Endothelial cell of umbilical vein (primary cell): ENCODE measurements around the gene NEXN. TPM values are rescaled to one million over a fixed set of nuclear protein-coding genes. Genes with fewer than 3 reads are reported as not detected.

Experiments
- BruUV-seq: library from RNA; stranded (reverse); fragments of 400-500 nt; replicated peaks from 2 replicates; lab custom pipeline; 2021; lab: Mats Ljungman, UMichigan
- CTCF ChIA-PET: fragments of 300-600, 350-600 bp; sonication (Branson Sonifier 250); formaldehyde crosslinking; loops from one replicate; lab custom pipeline; 2021; ENCODE audit warnings: antibody characterized with exemption, inconsistent platforms; lab: Charles Lee
- POLR2A ChIA-PET: fragments of 300-600, 350-600 bp; sonication (Branson Sonifier 250); formaldehyde crosslinking; loops from one replicate; lab custom pipeline; 2021; ENCODE audit warnings: antibody characterized with exemption, inconsistent platforms; lab: Charles Lee
- DNase-seq: peaks from one replicate; pipeline ENCODE4 v3.0.0-alpha.2; 2011; ENCODE audit warnings: low read depth, low spot score
- FAIRE-seq: peaks from 2 replicates; lab custom pipeline; 2011; peaks lifted over from hg19 to GRCh38; lab: Jason Lieb, UNC
- H2AFZ ChIP-seq: 2 replicates; pipeline ENCODE4 v1.6.0; 2012; ENCODE audit warnings: low read depth, low read length, control low read depth, inconsistent platforms
- H3K27ac ChIP-seq: 2 replicates; pipeline ENCODE4 v1.5.1; 2011; ENCODE audit warnings: low read depth, mild to moderate bottlenecking, control low read depth, low read length, moderate library complexity; ENCODE audit not compliant: insufficient read depth
- H3K27me3 ChIP-seq, 2 experiments: 2 replicates each; pipeline versions ENCODE4 v1.6.0 to v1.6.1; 2011; ENCODE audit warnings: low read length in 2 of 2, mixed read lengths in 1 of 2; ENCODE audit not compliant: control insufficient read depth in 2 of 2, insufficient read depth in 2 of 2
- H3K36me3 ChIP-seq, 2 experiments: 2 replicates in 1 of 2; 3 replicates in 1 of 2; pipeline ENCODE4 v1.5.1; 2011; ENCODE audit warnings: low read length in 2 of 2, mild to moderate bottlenecking in 1 of 2, moderate library complexity in 1 of 2; ENCODE audit not compliant: control insufficient read depth in 2 of 2, insufficient read depth in 2 of 2; ENCODE audit errors: extremely low read depth in 1 of 2
- H3K4me1 ChIP-seq: 3 replicates; pipeline ENCODE4 v1.5.1; 2011; ENCODE audit warnings: mild to moderate bottlenecking, low read length; ENCODE audit not compliant: control insufficient read depth, insufficient read depth; ENCODE audit errors: extremely low read depth
- H3K4me2 ChIP-seq: 2 replicates; pipeline ENCODE4 v1.6.1; 2011; ENCODE audit warnings: low read length, control low read depth, mixed read lengths; ENCODE audit not compliant: insufficient read depth
- H3K4me3 ChIP-seq, 3 experiments: fragments of 200-600 bp in 1 of 3; sonication (generic), shearing (Covaris generic) in 1 of 3; replicated peaks in 1 of 3; 2 replicates each; pipeline ENCODE4 v1.5.1; 2011 to 2016; ENCODE audit warnings: control low read depth in 3 of 3, low read length in 3 of 3, mild to moderate bottlenecking in 2 of 3, inconsistent platforms in 1 of 3, low read depth in 1 of 3, moderate library complexity in 1 of 3; ENCODE audit not compliant: insufficient read depth in 1 of 3
- H3K79me2 ChIP-seq: 2 replicates; pipeline ENCODE4 v1.6.0; 2012; ENCODE audit warnings: low read length, inconsistent platforms; ENCODE audit not compliant: control insufficient read depth, insufficient read depth
- H3K9ac ChIP-seq: replicated peaks from 2 replicates; pipeline ENCODE3; 2011; ENCODE audit warnings: low read length, control low read depth; ENCODE audit not compliant: insufficient read depth; ENCODE audit errors: extremely low read depth
- H3K9me1 ChIP-seq: replicated peaks from 3 replicates; pipeline ENCODE4 v1.6.0; 2011; ENCODE audit warnings: mild to moderate bottlenecking, low read length; ENCODE audit not compliant: control insufficient read depth, insufficient read depth; ENCODE audit errors: extremely low read depth
- H3K9me3 ChIP-seq: replicated peaks from 2 replicates; pipeline ENCODE4 v1.5.1; 2012; ENCODE audit warnings: low read length, inconsistent platforms; ENCODE audit not compliant: control insufficient read depth, insufficient read depth
- H4K20me1 ChIP-seq: replicated peaks from 2 replicates; pipeline ENCODE3; 2011; ENCODE audit warnings: mild to moderate bottlenecking, low read length; ENCODE audit not compliant: control insufficient read depth, insufficient read depth; ENCODE audit errors: extremely low read depth
- CTCF ChIP-seq, 2 donors: IDR thresholded peaks; 1 replicate in 1 of 2; 2 replicates in 1 of 2; pipeline ENCODE4 v1.5.1; 2011; ENCODE audit warnings: low read length in 2 of 2, mild to moderate bottlenecking in 2 of 2, moderate library complexity in 2 of 2, control low read depth in 1 of 2, inconsistent platforms in 1 of 2, low read depth in 1 of 2; ENCODE audit not compliant: insufficient read depth in 1 of 2; ENCODE audit errors: extremely low read depth in 1 of 2
- EZH2 ChIP-seq: IDR thresholded peaks from 2 replicates; pipeline ENCODE4 v1.6.1; 2012; ENCODE audit warnings: borderline replicate concordance, low read depth, mild to moderate bottlenecking, moderate library complexity, low read length, inconsistent platforms; ENCODE audit not compliant: severe bottlenecking
- FOS ChIP-seq: IDR thresholded peaks from 2 replicates; pipeline ENCODE4 v1.6.1; 2011; ENCODE audit warnings: mild to moderate bottlenecking, low read length, moderate library complexity, borderline replicate concordance; ENCODE audit not compliant: insufficient read depth
- GATA2 ChIP-seq: IDR thresholded peaks from 2 replicates; pipeline ENCODE4 v1.7.0; 2011; ENCODE audit warnings: low read depth, mild to moderate bottlenecking, moderate library complexity, mixed read lengths, low read length; ENCODE audit not compliant: insufficient read length, insufficient read depth
- JUN ChIP-seq: IDR thresholded peaks from 2 replicates; pipeline ENCODE4 v1.6.1; 2011; ENCODE audit warnings: borderline replicate concordance, low read depth; ENCODE audit not compliant: insufficient read length, insufficient read depth
- MAX ChIP-seq: IDR thresholded peaks from 2 replicates; pipeline ENCODE4 v1.6.1; 2011; ENCODE audit not compliant: insufficient read depth, insufficient read length
- MYC ChIP-seq: IDR thresholded peaks from one replicate; pipeline ENCODE4 v1.6.1; 2011; ENCODE audit warnings: mild to moderate bottlenecking, low read depth, low read length
- POLR2A ChIP-seq: IDR thresholded peaks from 2 replicates; pipeline ENCODE4 v1.6.1; 2012; ENCODE audit warnings: low read depth, mild to moderate bottlenecking, control low read depth, low read length
- POLR2AphosphoS5 ChIP-seq: IDR thresholded peaks from 2 replicates; pipeline ENCODE4 v1.6.1; 2012; ENCODE audit warnings: low read depth, mild to moderate bottlenecking, control low read depth, low read length, moderate library complexity; ENCODE audit not compliant: insufficient read depth
- dilution Hi-C: fragments of 300-500 bp; cut with MboI; formaldehyde crosslinking; loops from one replicate; pipeline ENCODE4 v1.15.0; 2019; ENCODE audit warnings: low sequenced_read_pairs; ENCODE audit not compliant: extremely low pct_ligation_motif_present
- intact Hi-C: fragments of 100-400 bp; cut with micrococcal nuclease; formaldehyde crosslinking; loops from one replicate; pipeline ENCODE4 v1.10.0; 2022
- polyA plus RNA-seq, 4 experiments: library from polyadenylated mRNA; depleted of rRNA in 3 of 4; stranded (reverse) in 3 of 4; unstranded in 1 of 4; fragments of >200 nt; gene quantifications; 2 replicates each; pipeline versions ENCODE4 v1.2.1 to v1.2.3, GENCODE V29; 2011 to 2012; ENCODE audit warnings: missing spikeins in 1 of 4
- total RNA-seq: library from RNA; stranded (reverse); gene quantifications from 2 replicates; pipeline ENCODE4 v1.2.3, GENCODE V29; 2021

The NEXN gene
- total and polyA plus RNA-seq, 2 donors (not counting 3 experiments of a cell fraction or from before 2014, with no cell fraction given), result 1.0 to 11.7 TPM

DNA sequence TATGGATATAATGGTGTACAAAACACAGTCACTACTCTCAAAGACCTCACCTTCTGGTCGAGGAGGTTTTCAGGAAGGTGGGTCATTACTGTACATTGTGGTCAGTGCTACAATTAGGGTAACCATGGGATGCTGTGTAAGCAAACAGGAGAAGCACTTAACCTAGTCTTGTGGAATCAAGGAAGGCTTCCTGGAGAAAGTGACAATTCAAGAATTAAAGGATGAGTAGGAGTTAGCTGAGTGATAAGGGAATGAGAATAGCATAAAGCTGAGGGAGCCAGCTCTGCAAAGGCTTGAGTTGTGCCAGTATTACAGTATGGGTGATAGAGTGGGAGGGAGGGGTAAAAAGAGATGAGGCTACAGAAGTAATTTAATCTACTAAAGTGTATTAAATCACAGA lies 17.2 kb downstream of the NEXN start:
- intact Hi-C loops, result loop anchor here (10.0 kb wide), 1 partner anchor 371 kb away; no protein-coding TSS in a partner anchor

More for the DNA sequence above, 17.2 kb downstream of the NEXN start:
- Histone ChIP-seq H3K9ac (no peak overlapping the region), H3K9me1 (no peaks in the 10 kb centered on the region), H3K4me2 (no peak overlapping the region), H3K36me3 (no peaks in the 10 kb centered on the region), H3K4me3 (no peak overlapping the region), H3K27ac (no peak overlapping the region), H3K9me3 (no peaks in the 10 kb centered on the region), H4K20me1 (no peaks in the 10 kb centered on the region), H3K79me2 (peaks cover 13% of the 10 kb centered on the region), H3K4me1 (no peaks in the 10 kb centered on the region), H2AFZ (no peak overlapping the region), H3K27me3 (no peaks in the 10 kb centered on the region)
- no TSS peak for BruUV-seq
- TF ChIP-seq MYC (no peak), POLR2AphosphoS5 (no peak), JUN (no peak), FOS (no peak), EZH2 (no peak), CTCF (IDR thresholded peaks at IDR 0.05; ENCODE audit: extremely low read depth in 1 of 2, insufficient read depth in 1 of 2, low read depth in 1 of 2, low read length in 2 of 2) (no peak), MAX (no peak), POLR2A (no peak), GATA2 (no peak)
- ChIA-PET POLR2A (no interaction called here), CTCF (interaction anchor here (1.4 kb wide), 1 partner anchor 10 kb away, joined by 5 read pairs; no protein-coding TSS in a partner anchor)
- FAIRE-seq, result no peak
- dilution Hi-C loops, result no loop called here
- no peak for DNase-seq
